Measurements from ENCODE around the gene LCN6.
"Not testable (repeated sequence)": the region's sequence is repeated elsewhere in the genome, so short reads cannot be mapped to it uniquely, and the experiment has no call there.

Gene LCN6

GRCh38 chr9:136782452-136782851 lies 34.1 kb upstream of the LCN6 start:
- DNase-seq, result no peak

DNA sequence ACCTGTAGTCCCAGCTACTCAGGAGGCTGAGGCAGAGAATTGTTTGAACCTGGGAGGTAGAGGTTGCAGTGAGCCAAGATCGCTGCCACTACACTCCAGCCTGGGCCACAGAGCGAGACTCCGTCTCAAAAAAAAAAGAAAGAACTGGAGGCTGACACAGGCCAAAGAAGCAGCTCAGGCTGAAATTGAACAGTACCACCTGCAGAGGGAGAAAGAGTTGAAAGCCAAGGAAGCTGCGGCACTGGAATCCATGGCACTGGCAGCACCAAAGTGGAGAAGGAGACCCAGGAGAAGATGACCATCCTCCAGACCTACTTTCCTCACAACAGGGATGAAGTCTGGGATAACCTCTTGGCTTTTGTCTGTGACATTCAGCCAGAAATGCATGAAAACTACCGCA lies 31.5 kb upstream of the LCN6 start:
- DNase-seq, result no peak

DNA sequence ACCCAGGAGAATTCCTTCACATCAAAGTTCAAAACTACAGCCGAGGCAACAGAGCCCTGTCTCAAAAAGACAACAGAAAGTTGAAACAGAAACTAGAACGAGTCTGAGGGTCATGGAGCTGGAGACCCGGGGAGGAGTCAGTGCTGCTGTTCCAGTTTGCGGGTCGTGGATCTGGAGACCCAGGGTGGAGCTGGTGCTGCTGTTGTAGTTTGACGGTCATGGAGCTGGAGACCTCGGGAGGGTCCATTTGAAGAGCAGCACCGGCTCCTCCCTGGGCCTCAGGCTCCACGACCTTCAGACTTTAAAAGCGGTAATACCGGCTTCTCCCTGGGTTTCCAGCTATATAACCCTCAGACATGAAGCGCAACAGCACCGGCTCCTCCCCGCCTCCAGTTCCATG lies 29.0 kb upstream of the LCN6 start:
- DNase-seq, result no peak

DNA sequence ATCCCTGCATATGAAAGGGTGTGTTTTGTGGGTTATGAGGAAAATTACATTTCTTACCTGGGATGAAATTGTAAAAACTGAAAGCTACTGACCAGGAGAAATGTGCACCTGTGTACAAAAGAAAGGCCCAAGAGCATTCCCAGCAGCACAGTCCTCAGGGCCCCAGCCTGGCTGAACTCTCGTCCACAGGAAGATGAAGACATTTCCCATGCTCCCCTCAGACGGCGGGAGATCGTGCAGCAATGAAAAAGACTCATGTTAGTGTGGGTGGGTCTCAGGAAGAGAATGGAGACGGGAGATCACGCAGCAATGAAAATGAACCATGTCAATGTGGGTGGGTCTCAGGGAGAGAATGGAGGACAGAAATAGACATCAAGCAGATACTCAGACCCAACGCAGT lies 28.6 kb upstream of the LCN6 start:
- DNase-seq, result no peak

DNA sequence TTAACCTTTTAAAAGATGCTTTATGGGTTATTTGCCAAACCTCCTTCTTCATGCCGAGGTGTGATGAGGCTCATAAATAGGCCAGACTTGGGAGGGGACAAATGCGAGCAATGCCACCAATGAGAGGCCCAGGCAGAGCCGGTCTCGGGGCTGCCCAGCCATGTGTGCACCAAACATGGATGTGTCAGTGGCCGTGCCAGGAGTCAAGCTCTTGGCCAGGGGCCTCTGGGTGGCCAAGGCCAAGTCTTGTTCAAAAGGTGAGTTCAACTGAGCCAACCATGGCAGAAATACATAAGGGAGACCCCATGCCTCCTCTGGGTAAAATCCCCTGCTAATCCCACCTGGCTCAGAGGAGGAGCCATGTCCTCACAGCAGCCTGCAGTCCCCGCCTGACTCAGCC lies 26.9 kb upstream of the LCN6 start:
- no peak for DNase-seq

- DNase-seq, result no peak
These were observed 26.2 kb upstream of the LCN6 start for GRCh38 chr9:136774416-136775045.

GRCh38 chr9:136773386-136774044 lies 25.2 kb upstream of the LCN6 start:
- peak; percentile 25 for DNase-seq

DNA sequence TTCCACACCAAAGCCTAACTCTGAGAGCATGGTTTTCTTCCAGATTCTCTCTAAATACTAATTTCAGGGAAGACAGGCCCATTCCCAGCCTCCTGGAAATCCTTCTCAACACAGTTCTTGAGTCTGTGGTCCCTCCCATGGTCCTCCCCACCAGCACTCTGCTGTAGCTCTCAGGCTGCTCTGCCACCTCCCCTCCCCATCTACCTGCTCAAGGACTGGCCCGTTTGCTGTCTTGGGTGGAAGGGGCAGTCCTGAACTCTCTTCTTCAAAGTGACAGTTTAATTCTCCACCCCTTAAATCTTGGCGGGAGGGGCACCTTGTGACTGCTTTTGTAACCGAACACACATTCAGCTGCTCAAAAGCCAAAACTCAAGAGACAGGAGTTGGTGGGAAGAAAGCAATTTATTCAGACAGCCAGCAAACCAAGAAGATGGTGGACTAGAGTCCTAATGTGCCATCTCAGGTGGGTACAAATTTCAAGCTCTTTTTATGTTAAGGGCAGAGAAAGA lies 23.6 kb upstream of the LCN6 start:
- DNase-seq, result no peak

- DNase-seq, result peak; percentile 58
These were observed 21.4 kb upstream of the LCN6 start for GRCh38 chr9:136769710-136770191.

GRCh38 chr9:136766410-136767120 lies 18.2 kb upstream of the LCN6 start:
- peak; percentile 43 for DNase-seq

DNA sequence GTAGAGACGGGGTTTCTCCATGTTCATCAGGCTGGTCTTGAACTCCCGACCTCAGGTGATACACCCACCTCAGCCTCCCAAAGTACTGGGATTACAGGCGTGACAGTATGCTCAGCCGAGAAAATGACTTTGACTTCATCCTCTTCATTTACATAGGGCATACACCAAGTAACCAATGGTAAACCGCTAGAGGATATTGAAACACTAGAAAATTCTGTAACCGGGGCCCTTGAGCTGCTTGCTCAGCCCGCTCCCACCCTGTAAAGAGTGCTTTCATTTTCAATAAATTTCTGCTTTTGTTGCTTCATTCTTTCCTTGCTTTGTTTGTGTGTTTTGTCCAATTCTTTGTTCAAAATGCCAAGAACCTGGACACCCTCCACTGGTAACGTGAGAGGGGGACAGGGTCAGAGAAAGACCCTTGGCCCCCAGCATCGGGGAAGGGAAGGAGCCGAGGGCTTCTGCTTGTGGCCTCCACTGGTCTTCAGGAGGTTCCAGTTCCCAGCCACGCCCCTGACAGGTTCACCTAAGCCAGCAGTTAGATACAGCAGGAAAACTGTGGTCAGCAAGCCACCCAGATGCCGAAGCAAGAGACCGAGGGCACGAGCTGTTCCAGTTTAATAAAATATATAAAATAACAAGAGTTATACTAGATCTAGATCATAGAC lies 17.6 kb upstream of the LCN6 start:
- DNase-seq, result not testable (repeated sequence)

- no peak for DNase-seq
These were observed 16.7 kb upstream of the LCN6 start for GRCh38 chr9:136765041-136765440.

- no peak for DNase-seq
These were observed 16.1 kb upstream of the LCN6 start, which contains the start of gene LCN15 for GRCh38 chr9:136764301-136764891. LCN15 (minus strand) TSS chr9:136764518; CDS start chr9:136764488, 30 bp downstream.

DNA sequence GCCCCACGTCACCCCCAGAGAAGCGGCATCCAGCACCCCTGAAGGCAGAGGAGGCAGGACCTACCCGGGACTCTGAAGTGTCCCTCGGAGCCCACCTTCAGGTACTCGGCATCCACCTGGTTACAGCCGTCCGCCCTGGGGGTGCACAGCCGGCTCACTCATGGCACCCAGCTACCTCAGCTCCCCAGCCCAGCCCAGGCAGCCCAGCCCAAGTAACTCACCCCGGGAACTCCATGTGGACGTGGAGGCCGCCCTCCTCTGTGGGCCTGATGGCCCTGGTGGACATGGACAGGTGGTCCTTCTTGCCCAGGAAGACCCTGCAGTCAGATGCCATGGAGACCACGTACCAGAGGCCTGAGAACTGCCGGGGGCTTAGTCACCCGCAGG lies 15.3 kb upstream of the LCN6 start:
- no peak for DNase-seq

DNA sequence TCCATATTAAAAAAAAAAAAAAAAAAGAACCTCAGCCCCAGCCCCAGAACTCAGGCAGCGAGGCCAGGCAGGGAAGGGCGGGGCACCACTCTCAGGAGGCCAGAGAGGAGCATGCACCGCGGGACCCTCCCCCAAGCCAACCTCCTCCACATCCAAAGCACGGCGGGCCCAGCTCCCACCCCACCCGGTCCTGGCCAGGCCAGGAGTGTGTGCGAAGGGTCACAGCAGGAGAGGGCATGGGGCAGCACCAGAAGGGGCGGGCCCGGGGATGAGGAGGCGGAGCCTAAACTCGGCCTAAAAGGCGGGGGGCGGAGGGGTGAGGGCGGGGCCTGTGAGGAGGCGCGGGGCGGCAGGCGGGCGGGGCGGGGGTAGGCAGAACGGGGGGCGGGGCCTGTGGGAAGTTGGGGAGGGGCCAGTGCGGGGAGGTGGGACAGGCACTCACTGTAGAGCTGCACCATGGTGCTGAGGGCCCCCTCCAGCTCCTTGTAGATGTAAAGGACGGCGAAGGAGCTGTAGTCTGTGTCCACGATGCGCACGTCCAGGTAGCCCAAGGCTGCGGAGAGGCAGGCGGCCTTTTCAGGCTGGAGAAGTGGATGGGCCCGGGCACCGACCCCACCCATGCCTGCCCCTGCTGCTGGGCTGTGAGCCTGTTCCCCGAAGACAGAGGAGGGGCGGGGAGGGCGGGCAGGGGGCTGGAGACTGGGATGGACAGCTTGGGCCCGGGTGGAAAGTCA lies 14.8 kb upstream of the LCN6 start:
- peak; percentile 61 for DNase-seq

DNA sequence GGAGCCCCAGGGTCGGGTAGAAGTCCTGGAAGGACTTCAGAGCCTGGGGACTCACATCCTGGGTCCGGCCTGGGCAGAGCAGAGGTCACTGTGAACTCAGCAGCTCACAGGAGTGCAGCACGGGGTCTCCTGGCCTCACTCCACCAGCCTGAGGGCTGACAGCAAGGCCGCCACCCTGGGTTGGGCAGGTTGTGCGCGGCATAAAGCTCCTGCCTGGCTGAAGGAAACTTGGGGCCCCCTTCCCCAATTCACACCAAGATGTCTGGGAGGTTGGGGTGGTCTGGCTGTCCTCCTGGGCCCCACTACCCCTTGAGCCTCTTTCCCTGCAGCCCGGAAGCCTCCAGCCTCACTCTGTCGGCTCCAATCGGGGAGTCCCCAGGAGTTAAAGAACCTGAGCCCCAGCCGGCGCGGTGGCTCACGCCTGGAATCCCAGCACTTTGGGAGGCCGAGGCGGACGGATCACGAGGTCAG lies 13.9 kb upstream of the LCN6 start:
- DNase-seq, result no peak

GRCh38 chr9:136761545-136761981 lies 13.2 kb upstream of the LCN6 start:
- DNase-seq, result no peak

- peak; percentile 25 for DNase-seq
These were observed 12.7 kb upstream of the LCN6 start for GRCh38 chr9:136760834-136761544.

GRCh38 chr9:136760424-136760823 lies 12.1 kb upstream of the LCN6 start:
- no peak for DNase-seq

DNA sequence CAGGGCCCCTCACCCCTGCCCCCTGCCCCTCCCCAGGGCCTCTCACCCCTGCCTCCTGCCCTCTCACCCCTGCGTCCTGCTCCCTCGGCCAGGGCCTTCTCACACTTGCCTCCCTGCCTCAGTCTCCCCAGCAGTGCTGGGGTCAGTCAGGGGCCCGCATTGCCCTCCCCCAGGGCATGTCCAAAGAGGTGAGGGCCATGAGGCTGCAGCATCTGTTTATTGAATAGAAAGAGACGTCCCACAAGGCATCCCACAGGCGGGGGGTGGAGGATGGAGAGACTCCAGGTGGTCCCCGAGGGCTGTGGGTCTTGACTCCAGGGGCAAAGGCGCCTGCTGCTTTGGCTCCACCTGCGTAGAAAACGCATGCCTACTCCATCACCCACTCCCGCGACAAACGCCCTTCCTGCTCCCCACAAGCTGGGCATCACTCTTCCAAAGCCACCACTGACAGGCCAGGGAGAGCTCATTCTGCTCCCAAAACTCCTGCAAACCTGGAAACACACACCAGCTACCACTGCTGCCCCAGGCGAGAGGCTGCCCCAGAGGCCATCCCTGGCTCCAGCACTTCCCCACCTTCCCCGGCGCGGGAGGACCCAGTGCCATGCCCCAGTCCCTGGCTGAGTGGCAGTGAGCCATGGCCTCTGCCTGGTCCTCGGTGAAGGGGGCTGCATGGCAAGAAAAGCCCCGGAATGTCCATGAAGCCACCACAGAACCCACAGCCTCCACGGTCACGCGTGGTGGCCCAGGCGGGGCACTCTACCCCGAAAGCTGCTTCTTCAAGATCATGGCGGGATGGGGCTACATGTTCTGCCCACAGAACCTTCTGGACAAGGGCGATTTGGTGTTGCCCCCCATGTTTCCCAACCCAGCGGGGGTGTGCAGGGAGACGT lies 11.4 kb upstream of the LCN6 start:
- no peak for DNase-seq
